Epithelial cell of esophagus (primary cell): Measurements from ENCODE around the gene PRR3.
A peak's percentile ranks its signal among the peaks of the same experiment; 100 is the strongest.
"Not testable (repeated sequence)": the region's sequence is repeated elsewhere in the genome, so short reads cannot be mapped to it uniquely, and the experiment has no call there.

Experiments
- DNase-seq: peaks from one replicate; pipeline ENCODE4 v3.0.0; 2010; ENCODE audit warnings: low read depth
- H3K4me3 ChIP-seq: 2 replicates; pipeline ENCODE4 v1.5.1; 2011; ENCODE audit warnings: mild to moderate bottlenecking, low read length, control low read depth
- TF ChIP-seq, protein P1 (sequence below): IDR thresholded peaks from 2 replicates; pipeline ENCODE4 v1.5.1; 2011; ENCODE audit warnings: low read depth, mild to moderate bottlenecking, low read length, control low read depth, inconsistent platforms; ENCODE audit not compliant: insufficient read depth; ENCODE audit errors: missing control alignments

PRR3 gene

DNA sequence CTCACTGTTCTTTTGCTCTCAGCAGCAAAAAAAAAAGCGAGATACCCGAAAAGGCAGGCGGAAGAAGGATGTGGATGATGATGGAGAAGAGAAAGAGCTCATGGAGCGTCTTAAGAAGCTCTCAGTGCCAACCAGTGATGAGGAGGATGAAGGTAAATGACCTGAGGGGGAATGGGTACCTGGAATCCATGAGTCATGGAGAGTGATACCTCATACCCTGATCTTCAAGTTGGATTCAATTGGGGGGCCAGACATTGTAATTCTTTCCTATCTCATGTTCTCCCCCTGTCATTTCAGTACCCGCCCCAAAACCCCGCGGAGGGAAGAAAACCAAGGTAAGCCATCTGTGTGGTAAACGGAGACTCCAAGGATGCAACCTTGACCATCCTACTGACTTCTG, 21.0 kb downstream of the PRR3 start:
- DNase-seq, result no peak
- TF ChIP-seq, protein P1, sequence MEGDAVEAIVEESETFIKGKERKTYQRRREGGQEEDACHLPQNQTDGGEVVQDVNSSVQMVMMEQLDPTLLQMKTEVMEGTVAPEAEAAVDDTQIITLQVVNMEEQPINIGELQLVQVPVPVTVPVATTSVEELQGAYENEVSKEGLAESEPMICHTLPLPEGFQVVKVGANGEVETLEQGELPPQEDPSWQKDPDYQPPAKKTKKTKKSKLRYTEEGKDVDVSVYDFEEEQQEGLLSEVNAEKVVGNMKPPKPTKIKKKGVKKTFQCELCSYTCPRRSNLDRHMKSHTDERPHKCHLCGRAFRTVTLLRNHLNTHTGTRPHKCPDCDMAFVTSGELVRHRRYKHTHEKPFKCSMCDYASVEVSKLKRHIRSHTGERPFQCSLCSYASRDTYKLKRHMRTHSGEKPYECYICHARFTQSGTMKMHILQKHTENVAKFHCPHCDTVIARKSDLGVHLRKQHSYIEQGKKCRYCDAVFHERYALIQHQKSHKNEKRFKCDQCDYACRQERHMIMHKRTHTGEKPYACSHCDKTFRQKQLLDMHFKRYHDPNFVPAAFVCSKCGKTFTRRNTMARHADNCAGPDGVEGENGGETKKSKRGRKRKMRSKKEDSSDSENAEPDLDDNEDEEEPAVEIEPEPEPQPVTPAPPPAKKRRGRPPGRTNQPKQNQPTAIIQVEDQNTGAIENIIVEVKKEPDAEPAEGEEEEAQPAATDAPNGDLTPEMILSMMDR, result no peak
- no peak overlapping the region for H3K4me3 ChIP-seq

GRCh38 chr6:30583921-30584320, 26.8 kb downstream of the PRR3 start:
- TF ChIP-seq, protein P1, result no peak
- no peak overlapping the region for H3K4me3 ChIP-seq
- no peak for DNase-seq

DNA sequence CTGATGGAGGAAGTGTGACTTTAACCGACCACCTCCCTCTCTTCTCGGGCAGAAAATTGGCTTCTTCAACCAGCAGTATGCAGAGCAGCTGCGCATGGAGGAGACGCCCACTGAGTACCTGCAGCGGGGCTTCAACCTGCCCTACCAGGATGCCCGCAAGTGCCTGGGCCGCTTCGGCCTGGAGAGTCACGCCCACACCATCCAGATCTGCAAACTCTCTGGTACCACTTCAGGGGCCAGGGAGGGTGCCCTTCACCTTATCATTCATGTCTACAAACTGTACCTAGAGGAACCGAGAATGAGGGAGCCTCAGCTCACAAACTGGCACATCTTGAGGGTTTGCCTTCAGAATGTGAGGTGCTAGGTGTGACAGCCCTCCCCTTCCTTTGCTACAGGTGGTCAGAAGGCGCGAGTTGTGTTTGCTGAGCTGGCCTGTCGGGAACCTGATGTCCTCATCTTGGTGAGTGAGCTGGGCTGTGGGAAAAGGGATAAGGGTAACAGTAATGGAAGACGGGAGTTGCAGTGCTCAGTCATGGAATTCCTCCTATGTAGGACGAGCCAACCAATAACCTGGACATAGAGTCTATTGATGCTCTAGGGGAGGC, 32.8 kb downstream of the PRR3 start:
- no peak for DNase-seq
- TF ChIP-seq, protein P1, result no peak
- no peak overlapping the region for H3K4me3 ChIP-seq

- DNase-seq, result no peak
- TF ChIP-seq, protein P1, result no peak
These were observed 33.4 kb downstream of the PRR3 start for GRCh38 chr6:30590509-30590908.

DNA sequence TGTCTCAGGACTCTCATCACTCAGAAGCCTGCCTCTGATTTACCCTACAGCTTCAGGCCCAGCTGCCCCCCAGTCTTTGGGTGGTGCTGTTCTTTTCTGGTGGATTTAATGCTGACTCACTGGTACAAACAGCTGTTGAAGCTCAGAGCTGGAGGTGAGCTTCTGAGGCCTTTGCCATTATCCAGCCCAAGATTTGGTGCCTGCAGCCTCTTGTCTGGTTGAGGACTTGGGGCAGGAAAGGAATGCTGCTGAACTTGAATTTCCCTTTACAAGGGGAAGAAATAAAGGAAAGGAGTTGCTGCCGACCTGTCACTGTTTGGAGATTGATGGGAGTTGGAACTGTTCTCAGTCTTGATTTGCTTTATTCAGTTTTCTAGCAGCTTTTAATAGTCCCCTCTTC, 33.9 kb downstream of the PRR3 start:
- DNase-seq, result peak; percentile 96
- TF ChIP-seq, protein P1, result no peak
- H3K4me3 ChIP-seq, result no peak overlapping the region

More at GRCh38 chr6:30590509-30590908, 33.4 kb downstream of the PRR3 start:
- H3K4me3 ChIP-seq, result no peak overlapping the region

DNA sequence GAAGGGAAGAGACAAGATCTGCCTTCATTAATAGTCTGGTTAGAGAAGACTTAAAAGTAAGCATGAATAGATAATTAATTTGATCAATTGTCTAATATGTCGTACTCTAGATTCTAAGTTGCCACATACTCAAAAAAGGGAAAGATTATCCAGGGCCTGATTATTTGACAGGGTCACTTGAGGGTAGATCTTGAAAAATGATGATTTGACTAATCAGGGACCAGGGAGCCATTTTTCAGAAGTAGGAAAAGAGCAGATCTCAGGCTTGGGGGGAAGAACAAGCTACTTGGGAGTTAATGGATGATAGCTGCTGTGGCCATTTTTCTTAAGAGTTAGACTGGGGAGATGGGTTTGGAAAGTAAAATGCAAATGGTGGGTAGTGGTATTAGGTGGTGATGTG, 35.2 kb downstream of the PRR3 start:
- no peak overlapping the region for H3K4me3 ChIP-seq
- no peak for DNase-seq
- TF ChIP-seq, protein P1, result no peak

GRCh38 chr6:30597315-30598144, 40.4 kb downstream of the PRR3 start:
- H3K4me3 ChIP-seq, result not testable (repeated sequence)
- DNase-seq, result peak; percentile 83
- TF ChIP-seq, protein P1, result peak; percentile 87
